SK-N-MC (cell line): Measurements from ENCODE around the gene NAV3.

Experiments
- EZH2 ChIP-seq: fragments of 200-600 bp; sonication (generic); IDR thresholded peaks from one replicate; pipeline ENCODE4 v1.6.1; 2017; ENCODE audit warnings: antibody characterized with exemption
- FOXP2 ChIP-seq: optimal IDR thresholded peaks from 2 replicates; pipeline ENCODE3; 2011; ENCODE audit warnings: mild to moderate bottlenecking, moderate library complexity; ENCODE audit not compliant: insufficient read depth; ENCODE audit errors: extremely low read length, control extremely low read depth
- POLR2AphosphoS5 ChIP-seq: IDR thresholded peaks from 2 replicates; pipeline ENCODE4 v1.6.1; 2012; ENCODE audit warnings: mild to moderate bottlenecking, low read depth, low read length, borderline replicate concordance

DNA sequence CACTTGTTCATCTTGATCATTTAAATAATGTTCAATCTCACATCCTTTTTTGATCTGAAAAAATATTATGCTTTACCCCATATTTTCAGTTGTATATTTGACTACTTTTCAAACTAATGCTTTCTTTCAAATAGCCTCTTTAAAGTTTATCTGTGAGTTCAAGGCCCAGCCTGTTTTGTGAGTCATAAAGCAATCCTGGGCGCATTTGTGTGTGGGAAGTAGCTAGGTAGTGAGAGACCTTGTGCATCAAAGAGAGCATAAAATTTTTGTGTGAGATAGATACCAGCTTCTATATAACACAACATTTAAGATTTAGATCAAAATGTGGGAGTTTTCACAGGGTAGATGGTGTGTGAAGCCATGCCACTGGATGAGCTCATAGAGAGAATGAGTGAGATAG, 405.6 kb downstream of the NAV3 start:
- TF ChIP-seq POLR2AphosphoS5 (no peak), EZH2 (no peak), FOXP2 (no peak)
